Sciatic nerve (tissue), 2 donors: ENCODE data around the gene KIAA1755. TPM values are rescaled to one million over a fixed set of nuclear protein-coding genes. Genes with fewer than 3 reads are reported as not detected.
"Not testable (repeated sequence)": the region's sequence is repeated elsewhere in the genome, so short reads cannot be mapped to it uniquely, and the experiment has no call there.

Source experiments
- ATAC-seq: fragments of 200-7000 bp; cut with Tn5 transposase; one replicate; pipeline ENCODE4 v1.9.1; 2020; ENCODE audit warnings: mild to moderate bottlenecking, moderate library complexity
- DNase-seq: peaks from one replicate; pipeline ENCODE4 v3.0.0-alpha.2; 2020; ENCODE audit warnings: low spot score
- intact Hi-C: fragments of 100-400 bp; cut with DNase I; formaldehyde crosslinking; loops from one replicate; pipeline ENCODE4 v1.14.2; 2022
- total RNA-seq: library from RNA; stranded (reverse); fragmentation: NEBNext Ultra II Directional; extraction: Animal tissue kit (Norgen Biotek cat#: 25700); gene quantifications from one replicate; pipeline ENCODE4 v1.2.1, GENCODE V29; 2021
- donor health status: DM: no; HTN: no; CAD: no.
- donor health status: DM: no; HTN: no; CAD: no.

KIAA1755 gene
- total RNA-seq, 1 donor from 2014 or later = 56.0 TPM

DNA sequence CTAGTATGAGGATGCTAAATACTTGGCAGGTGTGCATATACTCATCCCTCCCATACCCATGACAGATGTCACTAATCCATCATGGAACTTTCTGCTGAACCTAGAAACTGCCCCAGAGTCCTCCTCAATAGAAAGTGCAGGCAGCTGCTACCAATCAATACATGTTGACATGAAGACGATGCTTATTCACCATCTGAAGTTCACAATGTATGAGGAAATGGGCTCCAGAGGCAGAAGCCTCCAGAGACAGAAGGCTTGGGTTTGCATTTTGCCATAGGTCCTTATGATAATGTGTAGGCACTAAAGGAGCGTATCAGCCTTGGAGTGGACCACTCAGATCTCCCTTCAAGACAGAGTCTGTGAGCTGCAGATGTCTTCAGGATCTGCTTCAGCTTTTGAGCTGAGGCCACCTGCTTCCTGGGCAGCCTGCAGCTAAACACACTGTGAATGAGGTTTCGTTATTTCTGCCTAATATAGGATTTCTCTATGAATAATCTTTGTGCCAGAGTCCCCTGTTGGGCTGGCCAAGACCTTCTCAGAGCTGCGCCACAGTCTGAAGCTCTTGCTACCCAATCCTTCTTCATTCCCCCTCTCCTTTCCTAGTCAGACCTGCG is 7.5 kb upstream of the KIAA1755 start:
- ATAC-seq (no peak), DNase-seq (no peak)
- intact Hi-C loops = no loop called here

DNA sequence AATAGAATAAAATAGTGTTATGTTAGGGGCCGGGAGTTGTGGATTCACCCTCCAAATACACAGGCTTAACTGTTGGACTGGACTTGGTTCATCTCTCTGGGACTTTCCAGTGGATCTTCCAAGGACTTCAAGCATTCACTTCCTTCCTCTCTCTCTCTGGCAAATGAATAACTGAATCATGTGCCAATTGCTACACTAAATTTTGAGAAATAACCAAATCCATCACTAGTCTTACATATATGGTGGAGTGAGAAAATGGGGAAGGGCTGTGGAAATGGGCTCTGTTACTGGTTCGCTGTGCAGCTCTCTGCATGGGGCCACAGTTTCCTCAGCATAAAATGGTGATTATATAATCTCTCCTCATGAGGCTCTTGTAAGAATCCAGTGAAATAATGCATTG is 6.8 kb upstream of the KIAA1755 start:
- intact Hi-C loops = no loop called here
- ATAC-seq (no peak), DNase-seq (no peak)

DNA sequence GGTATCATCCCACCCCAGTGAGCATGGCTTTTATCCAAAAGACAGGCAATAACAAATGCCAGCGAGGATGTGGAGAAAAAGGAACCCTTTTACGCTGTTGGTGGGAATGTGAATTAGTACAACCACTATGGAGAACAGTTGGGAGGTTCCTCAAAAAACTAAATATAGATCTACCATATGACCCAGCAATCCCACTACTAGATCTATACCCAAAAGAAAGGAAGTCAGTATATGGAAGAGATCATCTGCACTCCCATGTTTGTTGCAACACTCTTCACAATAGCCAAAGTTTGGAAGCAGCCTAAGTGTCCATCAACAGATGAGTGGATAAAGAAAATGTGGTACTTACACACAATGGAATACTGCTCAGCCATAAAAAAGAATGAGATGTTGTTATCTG is 5.9 kb upstream of the KIAA1755 start:
- DNase-seq = no peak
- no peak for ATAC-seq
- intact Hi-C loops = no loop called here

DNA sequence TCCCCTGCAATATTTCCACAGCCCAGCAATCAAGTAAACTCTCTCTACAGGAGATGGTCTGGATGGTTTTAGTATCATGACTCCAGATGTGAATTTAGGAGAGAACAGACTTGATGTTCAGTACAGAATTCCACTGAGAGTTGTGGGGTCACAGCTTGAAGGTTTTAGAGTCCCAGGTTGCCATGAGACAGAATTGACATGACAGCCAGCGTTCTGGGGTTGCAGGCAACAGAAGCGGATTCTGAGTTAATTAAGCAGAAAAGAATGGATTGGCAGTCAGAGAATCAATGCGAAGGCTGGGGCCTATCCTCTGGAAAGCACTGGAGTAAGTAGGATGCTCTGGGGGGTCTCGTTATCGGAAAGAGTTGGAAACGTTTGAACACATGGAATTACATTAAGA is 2.4 kb upstream of the KIAA1755 start:
- intact Hi-C loops = no loop called here
- ATAC-seq (no peak), DNase-seq (no peak)

DNA sequence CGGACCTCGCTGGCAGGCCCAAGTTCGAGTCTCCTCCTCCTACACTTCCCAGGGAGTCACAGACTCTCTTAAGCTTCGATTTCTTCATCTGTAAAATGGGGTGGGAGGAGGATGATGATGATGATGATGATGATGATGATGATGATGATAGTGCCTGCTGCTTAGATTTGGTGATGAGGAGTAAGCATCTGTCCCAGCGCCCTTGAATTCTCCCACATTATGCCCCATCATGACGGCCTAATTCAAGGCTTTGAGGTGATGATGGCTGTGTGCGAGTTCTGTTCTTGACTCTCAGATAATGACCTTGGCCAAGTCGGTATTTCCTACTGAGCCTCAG is 487 bp upstream of the KIAA1755 start:
- intact Hi-C loops = no loop called here
- DNase-seq (no peak), ATAC-seq (no peak)

DNA sequence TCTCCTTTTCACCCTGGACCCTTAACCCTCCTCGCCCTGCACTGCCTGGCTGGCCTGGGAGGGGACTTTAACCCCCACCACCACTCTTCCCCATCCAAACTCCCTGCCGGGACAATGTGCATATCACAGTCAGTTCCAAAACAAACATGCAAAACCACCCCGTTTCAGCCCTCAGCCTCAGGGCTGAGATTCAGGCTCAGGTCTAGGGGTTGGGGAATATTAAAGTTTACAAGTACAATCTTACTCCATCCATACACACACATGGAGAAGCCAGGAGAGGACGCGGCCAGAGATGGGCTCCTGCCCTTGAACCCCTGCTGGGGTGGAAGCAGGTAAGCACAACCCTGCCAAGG is 534 bp downstream of the KIAA1755 start:
- intact Hi-C loops = no loop called here
- no peak for DNase-seq
- peak; percentile 47 for ATAC-seq

DNA sequence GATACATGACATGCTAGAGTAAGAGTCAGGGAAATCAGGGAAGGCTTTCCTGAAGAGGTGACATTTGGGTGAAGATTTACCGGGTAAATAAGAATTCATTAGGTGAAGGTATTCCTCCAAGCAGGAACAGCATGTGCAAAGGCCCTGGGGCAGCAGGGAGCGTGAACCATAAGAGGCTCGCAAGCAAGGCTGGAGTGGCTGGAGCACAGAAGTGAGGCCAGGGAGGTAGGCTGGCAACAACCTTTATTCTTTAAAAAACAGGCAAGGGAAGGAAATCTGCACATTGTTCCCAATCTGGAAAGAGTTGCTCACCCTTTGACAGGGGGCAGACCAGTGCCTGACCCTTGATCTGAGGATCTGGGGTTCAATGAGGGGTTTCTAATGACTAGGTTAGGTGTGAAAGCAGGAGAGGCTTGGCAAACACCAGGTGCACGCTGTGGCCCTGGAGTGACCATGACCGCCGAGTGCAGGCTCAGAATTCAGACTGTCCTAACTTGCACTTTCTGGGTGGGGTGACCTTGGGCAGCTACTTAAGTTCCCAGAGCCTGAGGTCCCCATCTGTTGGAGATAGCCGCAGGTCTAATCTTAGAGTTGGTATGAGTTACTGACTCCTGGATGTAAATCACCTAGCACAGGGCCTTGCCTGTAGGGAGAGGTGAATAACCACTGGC is 1.9 kb downstream of the KIAA1755 start:
- intact Hi-C loops = no loop called here
- no peak for DNase-seq
- ATAC-seq = no peak

DNA sequence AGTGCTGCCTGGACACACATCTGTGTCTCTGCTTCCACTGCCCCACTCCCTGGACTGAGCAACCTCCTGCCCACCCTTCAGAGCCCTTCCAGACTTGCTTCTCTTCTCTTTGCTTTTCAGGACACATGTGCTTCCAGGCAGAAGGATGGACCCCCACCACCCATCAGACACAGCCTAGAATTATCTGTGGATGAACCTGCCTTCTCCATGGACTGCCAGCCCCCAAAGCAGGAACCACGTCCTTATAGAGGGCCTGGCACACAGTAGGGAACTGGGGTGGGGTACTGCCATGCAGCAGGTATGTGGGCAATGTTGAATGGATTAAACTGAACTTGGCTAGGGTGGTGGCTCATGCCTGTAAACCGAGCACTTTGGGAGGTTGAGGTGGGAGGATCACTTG is 3.6 kb downstream of the KIAA1755 start:
- ATAC-seq (no peak), DNase-seq (no peak)
- intact Hi-C loops = no loop called here

DNA sequence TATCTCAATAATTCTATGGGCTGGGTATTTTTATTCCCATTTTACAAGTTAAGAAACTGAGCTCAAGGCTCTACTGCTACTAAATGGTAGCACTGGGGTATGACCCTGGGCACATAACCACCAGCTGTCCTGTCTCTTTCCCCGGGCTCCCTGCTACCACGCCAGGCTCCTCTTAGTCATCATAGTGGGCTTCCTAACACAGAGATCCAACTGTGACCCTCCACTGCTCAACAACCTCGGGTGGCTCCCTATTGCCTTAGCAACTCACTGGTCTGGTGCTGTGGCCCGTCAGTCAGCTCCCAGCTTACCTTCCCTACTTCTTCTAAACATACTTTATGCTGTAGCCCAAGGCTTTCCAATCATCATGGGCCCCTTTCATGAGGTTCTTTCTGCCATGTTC is 4.5 kb downstream of the KIAA1755 start:
- peak; percentile 17 for DNase-seq
- no peak for ATAC-seq
- intact Hi-C loops = no loop called here

DNA sequence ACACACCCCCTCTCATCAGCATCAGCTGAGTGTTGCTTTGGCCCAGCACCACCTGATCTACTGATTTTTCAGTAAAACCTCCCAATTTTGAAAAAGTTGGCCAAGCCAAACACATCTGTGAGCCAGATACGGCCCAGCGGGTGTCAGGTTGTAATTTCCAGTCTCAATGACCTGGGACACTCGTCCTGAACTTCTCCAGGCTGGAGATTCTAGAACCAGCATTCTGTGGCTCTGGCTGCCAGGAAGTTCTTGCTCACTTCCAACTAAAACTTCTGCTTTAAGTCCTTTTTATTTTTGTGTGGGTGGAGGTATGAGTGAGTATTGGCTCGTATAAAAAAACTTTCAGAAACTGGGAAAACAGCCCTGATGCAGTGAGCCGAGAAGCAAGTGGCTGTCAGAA is 5.1 kb downstream of the KIAA1755 start:
- no peak for DNase-seq
- ATAC-seq = peak; percentile 16
- intact Hi-C loops = no loop called here

DNA sequence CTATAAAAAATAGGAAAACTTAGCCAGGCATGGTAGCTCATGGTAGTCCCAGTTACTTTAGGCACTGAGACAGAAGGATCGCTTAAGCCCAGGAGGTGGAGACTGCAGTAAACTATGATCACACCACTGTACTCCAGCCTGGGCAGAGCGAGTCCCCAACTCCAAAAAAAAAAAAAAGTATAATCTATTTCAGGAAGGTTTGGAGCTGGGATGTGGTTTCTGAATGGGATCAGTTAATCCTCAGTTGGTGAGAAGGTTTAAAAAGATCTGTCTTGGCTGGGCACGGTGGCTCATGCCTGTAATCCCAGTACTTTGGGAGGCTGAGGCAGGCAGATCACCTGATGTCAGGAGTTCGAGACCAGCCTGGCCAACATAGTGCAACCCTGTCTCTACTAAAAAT is 5.9 kb downstream of the KIAA1755 start:
- intact Hi-C loops, DNase-seq, ATAC-seq: not testable (repeated sequence)

DNA sequence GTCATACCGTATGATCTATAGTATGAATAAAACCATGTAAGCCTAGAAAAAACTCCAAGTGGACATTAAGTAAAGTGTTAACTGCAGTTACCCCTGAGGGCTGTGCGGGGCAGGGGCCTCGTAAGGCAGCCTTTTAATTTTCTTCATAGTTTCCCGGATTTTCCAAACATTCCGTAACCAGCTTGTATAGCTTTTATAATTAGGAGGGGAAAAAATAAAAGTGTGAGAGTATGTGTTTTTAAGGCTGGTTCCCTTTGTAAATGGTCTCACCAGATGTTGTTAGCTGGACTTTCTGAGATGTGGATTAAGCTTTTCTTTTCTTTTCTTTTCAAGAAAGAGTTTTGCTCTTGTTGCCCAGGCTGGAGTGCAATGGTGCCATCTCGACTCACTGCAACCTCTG is 7.0 kb downstream of the KIAA1755 start:
- intact Hi-C loops = no loop called here
- DNase-seq (no peak), ATAC-seq (no peak)

DNA sequence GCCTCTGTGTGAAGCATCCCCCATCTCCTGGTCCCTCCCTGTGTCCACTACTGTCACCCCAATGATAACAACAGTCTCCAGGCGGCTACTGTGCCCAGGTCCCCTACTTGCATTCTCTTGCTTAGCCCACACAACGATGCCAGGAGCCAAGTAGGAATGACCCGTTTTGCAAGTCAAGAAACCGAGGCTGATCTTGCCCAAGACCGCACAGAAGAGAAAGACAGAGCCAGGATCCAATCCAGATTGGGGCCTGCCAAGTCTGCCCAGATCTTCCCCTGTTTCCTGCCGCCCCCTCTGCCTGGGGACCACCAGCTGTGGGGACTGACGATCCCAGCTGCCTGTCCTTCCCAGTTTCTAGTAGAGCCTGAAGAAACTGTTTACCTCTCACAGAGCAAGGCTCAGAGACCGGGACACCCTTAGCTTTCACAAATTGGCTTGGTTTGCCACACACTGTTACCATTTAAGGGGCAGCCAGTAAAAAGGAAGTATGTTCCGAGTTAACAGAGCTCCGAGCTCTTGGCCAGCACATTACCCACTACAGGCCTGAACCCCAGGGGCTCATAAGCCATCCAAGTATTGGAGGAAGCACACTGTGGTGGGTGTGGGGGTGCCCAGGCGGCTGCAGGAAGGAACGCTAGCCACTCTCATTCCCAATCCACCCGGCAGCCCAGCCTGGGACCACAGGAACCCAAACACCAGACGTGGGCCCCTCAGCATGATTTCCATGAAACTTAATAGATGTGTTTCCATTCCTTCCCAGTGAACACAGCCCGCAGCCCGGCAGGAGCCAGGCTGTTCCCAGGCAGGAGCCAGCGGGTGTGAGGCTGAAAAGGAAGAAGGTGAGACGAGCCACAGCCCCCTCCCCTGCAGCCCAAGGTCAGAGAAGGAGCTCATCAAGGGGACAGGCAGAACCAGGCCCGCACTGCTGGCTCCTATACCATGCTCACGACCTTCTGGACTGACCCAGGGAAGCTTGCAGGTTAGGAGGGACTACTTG is 7.9 kb downstream of the KIAA1755 start:
- intact Hi-C loops = no loop called here
- DNase-seq (no peak), ATAC-seq (peak; percentile 56)

DNA sequence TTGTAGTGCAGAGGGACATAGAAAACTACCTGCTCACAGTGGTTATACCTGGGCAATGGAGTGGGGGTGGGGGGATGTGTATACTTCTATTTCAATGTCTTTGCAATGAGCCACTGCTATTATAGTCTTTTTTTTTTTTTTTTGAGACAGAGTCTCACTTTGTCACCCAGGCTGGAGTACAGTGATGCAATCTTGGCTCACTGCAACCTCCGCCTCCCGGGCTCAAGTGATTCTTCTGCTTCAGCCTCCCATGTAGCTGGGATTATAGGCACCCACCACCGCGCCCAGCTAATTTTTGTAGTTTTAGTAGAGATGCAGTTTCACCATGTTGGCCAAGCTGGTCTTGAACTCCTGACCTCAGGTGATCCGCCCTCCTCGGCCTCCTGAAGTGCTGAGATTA is 9.1 kb downstream of the KIAA1755 start:
- intact Hi-C loops, DNase-seq, ATAC-seq: not testable (repeated sequence)

DNA sequence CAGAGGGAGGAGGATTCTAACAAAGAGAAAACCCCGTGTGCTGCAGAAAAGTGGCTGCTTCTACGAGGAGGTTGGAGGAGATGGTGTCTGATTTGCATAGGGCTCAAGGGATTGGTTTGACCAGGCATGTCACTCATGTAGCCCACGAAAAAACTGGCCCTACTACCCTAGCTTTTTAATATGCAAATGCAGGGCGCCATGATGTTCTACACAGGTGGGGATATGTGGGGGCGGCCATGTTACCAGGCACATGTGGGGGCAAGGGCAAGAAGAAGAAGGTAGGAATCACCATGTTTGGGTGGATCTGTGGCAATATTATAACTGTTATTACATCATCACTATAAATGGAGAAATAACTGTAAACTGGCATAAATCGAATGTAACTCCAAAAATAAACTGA is 9.9 kb downstream of the KIAA1755 start:
- no peak for ATAC-seq
- intact Hi-C loops = no loop called here
- no peak for DNase-seq

DNA sequence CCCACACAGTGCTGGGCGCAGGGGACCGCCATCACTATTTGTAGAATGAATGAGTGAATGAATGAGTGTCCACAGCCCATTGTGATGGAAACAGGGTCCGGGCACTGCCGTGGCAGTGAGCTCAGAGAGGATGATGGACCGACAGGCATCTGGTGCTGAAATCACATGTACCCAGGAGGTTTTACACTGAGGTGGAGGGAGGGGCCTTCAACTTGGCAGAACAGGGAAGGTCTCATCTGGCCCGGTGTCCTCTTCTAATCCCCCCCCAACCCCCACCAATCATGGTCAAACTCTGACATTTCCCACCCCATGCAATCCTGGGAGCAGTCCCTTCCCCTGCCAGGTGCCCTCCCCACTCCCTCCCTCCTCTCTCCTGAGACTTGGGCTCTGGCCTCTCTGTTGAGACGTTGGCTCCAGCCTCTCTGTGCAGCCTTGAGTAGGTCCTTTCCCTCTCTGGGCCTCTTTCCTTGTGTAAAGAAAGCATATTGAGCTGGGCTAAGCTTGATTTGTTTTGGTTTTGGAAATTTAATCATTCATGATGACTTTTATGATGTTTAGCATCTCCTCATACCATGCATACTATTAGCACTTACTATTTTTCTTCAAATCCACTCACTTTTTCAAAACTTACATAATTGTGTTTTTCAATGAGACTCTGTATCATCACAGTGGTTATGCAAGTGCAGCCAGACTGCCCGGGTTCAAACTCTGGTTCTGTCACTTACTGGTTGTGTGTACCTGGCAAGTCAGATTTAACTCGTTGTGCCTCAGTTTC is 10.8 kb downstream of the KIAA1755 start:
- intact Hi-C loops = no loop called here
- DNase-seq (no peak), ATAC-seq (no peak)

DNA sequence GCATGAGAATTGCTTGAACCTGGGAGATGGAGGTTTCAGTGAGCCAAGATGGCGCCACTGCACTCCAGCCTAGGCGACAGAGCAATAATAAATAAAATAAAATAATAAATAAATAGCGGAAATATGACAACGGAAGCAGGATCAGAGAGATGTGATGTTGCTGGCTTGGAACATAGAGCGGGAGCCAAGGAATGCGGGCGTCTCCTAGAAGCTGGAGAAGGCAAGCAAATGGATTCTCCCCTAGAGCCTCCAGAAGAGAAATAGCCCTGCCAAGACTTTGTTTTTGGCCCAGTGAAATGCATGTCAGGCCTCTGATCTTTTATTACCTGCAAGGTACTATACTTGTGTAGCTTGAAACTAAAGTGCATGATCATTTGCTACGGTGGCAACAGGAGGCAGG is 12.4 kb downstream of the KIAA1755 start:
- no peak for DNase-seq
- ATAC-seq = peak; percentile 44
- intact Hi-C loops = no loop called here

DNA sequence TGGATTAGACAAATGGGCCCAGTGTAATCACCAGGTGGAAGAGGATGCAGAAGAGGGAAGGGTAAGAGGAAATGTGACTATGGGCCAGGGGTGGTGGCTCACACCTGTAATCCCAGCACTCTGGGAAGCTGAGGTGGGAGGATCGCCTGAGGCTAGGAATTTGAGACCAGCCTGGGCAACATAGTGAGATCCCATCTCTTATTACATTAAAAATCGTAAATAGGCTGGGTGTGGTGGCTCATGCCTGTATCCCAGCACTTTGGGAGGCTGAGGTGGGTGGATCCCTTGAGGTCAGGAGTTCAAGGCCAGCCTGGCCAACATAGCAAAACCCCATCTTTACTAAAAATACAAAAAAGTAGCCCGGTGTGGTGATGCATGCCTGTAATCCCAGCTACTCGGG is 12.8 kb downstream of the KIAA1755 start:
- ATAC-seq, intact Hi-C loops, DNase-seq: not testable (repeated sequence)

DNA sequence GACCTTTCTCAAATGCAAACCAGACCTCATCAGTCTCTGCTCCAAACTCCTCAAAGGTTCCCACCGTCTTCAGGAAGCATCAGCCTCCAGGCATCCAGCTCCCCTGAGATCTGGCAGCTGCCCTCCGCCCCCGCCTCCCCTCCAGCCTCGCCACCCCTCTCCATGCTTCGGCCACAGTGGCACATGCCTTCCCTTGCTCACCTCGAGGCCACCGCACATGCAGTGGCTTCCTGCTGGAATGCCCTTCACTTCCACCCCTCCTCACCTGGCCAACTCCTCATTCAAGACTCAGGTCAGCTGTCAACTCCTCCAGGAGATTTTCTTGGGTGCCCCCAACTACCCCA is 13.4 kb downstream of the KIAA1755 start:
- intact Hi-C loops = no loop called here
- ATAC-seq (no peak), DNase-seq (no peak)
